Muscle of leg (tissue), 11 donors: ENCODE results near the gene HSF2BP. TPM values are rescaled to one million over a fixed set of nuclear protein-coding genes. Genes with fewer than 3 reads are reported as not detected.
"Not testable (repeated sequence)": the region's sequence is repeated elsewhere in the genome, so short reads cannot be mapped to it uniquely, and the experiment has no call there.

Source experiments
- DNase-seq: peaks from one replicate; pipeline ENCODE4 v3.0.0; 2013
- H3K27ac ChIP-seq: one replicate; pipeline ENCODE4 v1.5.1; 2013; ENCODE audit warnings: mild to moderate bottlenecking, low read length, control low read depth
- H3K27me3 ChIP-seq: one replicate; pipeline ENCODE4 v1.6.1; 2013; ENCODE audit warnings: low read length; ENCODE audit not compliant: control insufficient read depth, insufficient read depth
- H3K36me3 ChIP-seq: one replicate; pipeline ENCODE4 v1.6.1; 2013; ENCODE audit warnings: low read length; ENCODE audit not compliant: control insufficient read depth, insufficient read depth
- H3K4me1 ChIP-seq: one replicate; pipeline ENCODE4 v1.6.1; 2013; ENCODE audit warnings: low read length; ENCODE audit not compliant: control insufficient read depth, insufficient read depth
- H3K4me3 ChIP-seq: one replicate; pipeline ENCODE4 v1.5.1; 2013; ENCODE audit warnings: low read length, control low read depth
- H3K9me3 ChIP-seq: replicated peaks from 2 replicates; pipeline ENCODE4 v1.6.1; 2013; ENCODE audit warnings: low read depth, low read length; ENCODE audit not compliant: control insufficient read depth
- WGBS: methylation state at CpG from one replicate; pipeline ENCODE4 v1.1.5; 2013; ENCODE audit warnings: missing lambda C conversion rate; ENCODE audit not compliant: insufficient coverage; 5-methylcytosine and 5-hydroxymethylcytosine counted together
- polyA plus RNA-seq, 8 donors: library from polyadenylated mRNA; unstranded; fragments of 120-200 nt; gene quantifications; one replicate each; pipeline versions ENCODE4 v1.2.1 to v1.2.3, GENCODE V29; 2013; ENCODE audit warnings: inconsistent platforms in 1 of 8, low replicate concordance in 1 of 8; ENCODE audit not compliant: insufficient read length in 8 of 8, insufficient read depth in 1 of 8
- total RNA-seq: library from RNA; stranded (reverse); fragments of 120-200 nt; gene quantifications from one replicate; pipeline ENCODE4 v1.2.4, GENCODE V29; 2013

Gene HSF2BP
- total and polyA plus RNA-seq, 9 donors, result 0.68 to 1.2 (median 0.93) TPM

- no CpG with 5 or more reads among the region's 2 CpGs for whole genome bisulfite sequencing
- not testable (repeated sequence) for H3K4me1 ChIP-seq, DNase-seq
These were observed 118.7 kb downstream of the HSF2BP start for GRCh38 chr21:43540561-43540960.

GRCh38 chr21:43522495-43523131 lies 136.7 kb downstream of the HSF2BP start:
- not testable (repeated sequence) for H3K27ac ChIP-seq, H3K4me1 ChIP-seq, H3K27me3 ChIP-seq, DNase-seq, H3K4me3 ChIP-seq, H3K36me3 ChIP-seq, H3K9me3 ChIP-seq
- no CpG with 5 or more reads among the region's 8 CpGs for WGBS

More at GRCh38 chr21:43540561-43540960, 118.7 kb downstream of the HSF2BP start:
- H3K9me3 ChIP-seq, H3K36me3 ChIP-seq, H3K27ac ChIP-seq, H3K27me3 ChIP-seq, H3K4me3 ChIP-seq: not testable (repeated sequence)

GRCh38 chr21:43517701-43518100 lies 141.6 kb downstream of the HSF2BP start:
- not testable (repeated sequence) for H3K4me1 ChIP-seq, DNase-seq, H3K27me3 ChIP-seq, H3K27ac ChIP-seq, H3K9me3 ChIP-seq, H3K4me3 ChIP-seq, H3K36me3 ChIP-seq
- WGBS, result no CpG with 5 or more reads among the region's 6 CpGs

- H3K27me3 ChIP-seq, H3K36me3 ChIP-seq, H3K27ac ChIP-seq, H3K9me3 ChIP-seq, H3K4me1 ChIP-seq, DNase-seq, H3K4me3 ChIP-seq: not testable (repeated sequence)
- no CpG with 5 or more reads among the region's 10 CpGs for WGBS
These were observed 142.2 kb downstream of the HSF2BP start for GRCh38 chr21:43516860-43517627.

GRCh38 chr21:43516295-43516847 lies 142.9 kb downstream of the HSF2BP start:
- H3K36me3 ChIP-seq, H3K4me1 ChIP-seq, H3K4me3 ChIP-seq, H3K27ac ChIP-seq, H3K27me3 ChIP-seq, DNase-seq, H3K9me3 ChIP-seq: not testable (repeated sequence)
- WGBS, result no CpG with 5 or more reads among the region's 4 CpGs

- not testable (repeated sequence) for H3K27me3 ChIP-seq, H3K4me3 ChIP-seq, DNase-seq, H3K36me3 ChIP-seq, H3K9me3 ChIP-seq, H3K4me1 ChIP-seq, H3K27ac ChIP-seq
- no CpG with 5 or more reads among the region's 3 CpGs for WGBS
These were observed 144.5 kb downstream of the HSF2BP start for GRCh38 chr21:43514834-43515233.

- not testable (repeated sequence) for H3K27ac ChIP-seq, DNase-seq, H3K4me3 ChIP-seq, H3K36me3 ChIP-seq, H3K27me3 ChIP-seq, H3K9me3 ChIP-seq, H3K4me1 ChIP-seq
- no CpG with 5 or more reads among the region's 3 CpGs for WGBS
These were observed 146.3 kb downstream of the HSF2BP start for GRCh38 chr21:43513023-43513422.

- not testable (repeated sequence) for H3K36me3 ChIP-seq, H3K4me3 ChIP-seq, H3K27ac ChIP-seq, DNase-seq, H3K9me3 ChIP-seq, H3K4me1 ChIP-seq, H3K27me3 ChIP-seq
- WGBS, result no CpG with 5 or more reads among the region's 4 CpGs
These were observed 148.1 kb downstream of the HSF2BP start for GRCh38 chr21:43511209-43511608.

- not testable (repeated sequence) for H3K4me3 ChIP-seq, H3K36me3 ChIP-seq, H3K27me3 ChIP-seq, H3K4me1 ChIP-seq, H3K27ac ChIP-seq, DNase-seq, H3K9me3 ChIP-seq
- no CpG with 5 or more reads among the region's 3 CpGs for WGBS
These were observed 148.6 kb downstream of the HSF2BP start for GRCh38 chr21:43510669-43511068.

- not testable (repeated sequence) for H3K36me3 ChIP-seq, H3K4me3 ChIP-seq, H3K4me1 ChIP-seq, DNase-seq, H3K27ac ChIP-seq, H3K27me3 ChIP-seq, H3K9me3 ChIP-seq
- no CpG with 5 or more reads among the region's 13 CpGs for WGBS
These were observed 155.4 kb downstream of the HSF2BP start for GRCh38 chr21:43503892-43504291.
